ENCODE results near the gene SNX24. TPM values are rescaled to one million over a fixed set of nuclear protein-coding genes. Genes with fewer than 3 reads are reported as not detected.

The SNX24 gene
- total and polyA plus RNA-seq, 8 donors, result 23.0 to 33.9 (median 26.9) TPM

DNA sequence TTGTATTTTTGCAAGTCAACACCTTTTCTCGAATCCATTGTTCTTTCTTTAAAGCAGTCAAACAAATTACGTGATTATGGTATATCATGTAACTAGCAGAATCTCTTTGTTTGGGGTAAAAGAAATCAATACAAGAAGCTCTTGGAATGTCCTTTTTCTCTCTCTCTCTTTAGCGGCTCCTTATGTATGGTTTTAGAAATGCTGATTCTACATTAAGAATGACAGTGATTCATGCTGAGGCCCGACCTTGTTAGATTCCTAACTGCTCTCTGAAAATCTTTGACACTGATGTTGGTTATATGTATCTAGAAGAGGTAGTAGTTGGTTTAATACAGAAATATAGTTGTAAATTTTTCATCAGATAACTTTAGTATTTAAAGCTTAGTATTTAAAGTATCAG is 76.4 kb downstream of the SNX24 start:
- intact Hi-C loops (cut with DNase I), result no loop called here
- TF ChIP-seq, protein P1, sequence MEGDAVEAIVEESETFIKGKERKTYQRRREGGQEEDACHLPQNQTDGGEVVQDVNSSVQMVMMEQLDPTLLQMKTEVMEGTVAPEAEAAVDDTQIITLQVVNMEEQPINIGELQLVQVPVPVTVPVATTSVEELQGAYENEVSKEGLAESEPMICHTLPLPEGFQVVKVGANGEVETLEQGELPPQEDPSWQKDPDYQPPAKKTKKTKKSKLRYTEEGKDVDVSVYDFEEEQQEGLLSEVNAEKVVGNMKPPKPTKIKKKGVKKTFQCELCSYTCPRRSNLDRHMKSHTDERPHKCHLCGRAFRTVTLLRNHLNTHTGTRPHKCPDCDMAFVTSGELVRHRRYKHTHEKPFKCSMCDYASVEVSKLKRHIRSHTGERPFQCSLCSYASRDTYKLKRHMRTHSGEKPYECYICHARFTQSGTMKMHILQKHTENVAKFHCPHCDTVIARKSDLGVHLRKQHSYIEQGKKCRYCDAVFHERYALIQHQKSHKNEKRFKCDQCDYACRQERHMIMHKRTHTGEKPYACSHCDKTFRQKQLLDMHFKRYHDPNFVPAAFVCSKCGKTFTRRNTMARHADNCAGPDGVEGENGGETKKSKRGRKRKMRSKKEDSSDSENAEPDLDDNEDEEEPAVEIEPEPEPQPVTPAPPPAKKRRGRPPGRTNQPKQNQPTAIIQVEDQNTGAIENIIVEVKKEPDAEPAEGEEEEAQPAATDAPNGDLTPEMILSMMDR (IDR thresholded peaks at IDR 0.05), result no peak
- no peaks in the 10 kb centered on the region for H3K27me3 ChIP-seq
- H3K27ac ChIP-seq, result no peak overlapping the region
- no peaks in the 10 kb centered on the region for H3K4me1 ChIP-seq
- H3K9me3 ChIP-seq, result no peaks in the 10 kb centered on the region
- H3K4me3 ChIP-seq, result no peak overlapping the region
- DNase-seq (no peak), ATAC-seq (no peak)
- H3K36me3 ChIP-seq, result no peaks in the 10 kb centered on the region

DNA sequence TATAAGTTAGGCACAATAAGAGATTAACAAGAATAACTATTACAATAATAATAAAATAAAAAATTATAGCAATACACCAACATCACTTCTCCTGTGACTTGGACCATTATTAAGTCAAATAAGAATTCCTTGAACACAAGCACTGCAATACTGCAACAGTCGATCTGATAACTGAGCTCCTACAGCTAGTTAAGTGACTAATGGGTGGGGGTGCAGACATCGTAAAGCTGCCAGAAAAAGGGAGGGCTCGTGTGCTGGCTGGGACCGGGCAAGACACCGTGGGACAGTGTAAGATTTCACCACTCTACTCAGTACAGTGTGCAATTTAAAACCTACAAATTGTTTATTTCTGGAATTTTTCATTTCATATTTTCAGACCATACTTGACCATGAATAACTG is 78.8 kb downstream of the SNX24 start:
- TF ChIP-seq, protein P1 (IDR thresholded peaks at IDR 0.05), result no peak
- no peaks in the 10 kb centered on the region for H3K9me3 ChIP-seq
- no peaks in the 10 kb centered on the region for H3K27me3 ChIP-seq
- no peak for ATAC-seq
- H3K4me1 ChIP-seq, result no peaks in the 10 kb centered on the region
- H3K27ac ChIP-seq, result no peak overlapping the region
- H3K36me3 ChIP-seq, result no peaks in the 10 kb centered on the region
- no peak overlapping the region for H3K4me3 ChIP-seq
- intact Hi-C loops (cut with DNase I), result no loop called here
- no peak for DNase-seq

DNA sequence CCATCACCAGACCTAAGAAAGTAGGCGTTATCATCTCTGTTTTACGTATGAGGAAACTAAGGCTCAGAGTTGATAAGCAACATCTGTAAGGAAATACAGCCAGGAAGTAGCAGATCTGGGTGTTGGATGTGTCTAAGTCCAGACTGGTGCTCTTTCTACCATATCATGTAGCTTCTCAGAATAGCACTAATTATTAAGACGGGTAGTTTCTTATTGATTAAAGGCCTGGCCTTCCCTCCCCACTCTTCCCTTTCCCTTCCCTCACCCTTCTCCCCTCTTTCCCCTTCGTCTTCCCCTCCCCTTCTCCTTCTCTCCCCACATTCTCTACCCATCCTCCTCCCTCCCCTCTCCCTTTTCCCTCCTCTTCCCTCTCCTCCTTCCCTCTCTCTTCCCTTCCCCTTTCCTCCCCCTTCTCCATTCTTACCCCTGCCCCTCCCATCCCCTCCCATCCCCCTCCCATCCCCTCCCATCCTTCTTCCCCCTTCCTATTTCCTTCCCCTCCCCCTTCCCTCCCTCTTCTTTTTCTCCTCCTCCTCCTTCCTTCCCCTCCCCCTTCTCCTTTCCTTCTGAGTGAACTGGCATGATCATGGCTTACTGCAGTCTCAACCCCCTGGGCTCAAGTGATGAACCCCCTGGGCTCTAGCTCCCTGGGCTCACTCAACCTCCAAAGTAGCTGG is 79.4 kb downstream of the SNX24 start:
- intact Hi-C loops (cut with DNase I), result no loop called here
- no peak for ATAC-seq

GRCh38 chr5:122929001-122929400 is 83.6 kb downstream of the SNX24 start:
- Histone ChIP-seq H3K36me3 (no peaks in the 10 kb centered on the region), H3K27ac (no peak overlapping the region), H3K27me3 (no peaks in the 10 kb centered on the region), H3K9me3 (no peaks in the 10 kb centered on the region), H3K4me1 (no peaks in the 10 kb centered on the region), H3K4me3 (no peak overlapping the region)
- intact Hi-C loops (cut with DNase I), result no loop called here
- DNase-seq (no peak), ATAC-seq (no peak)
- TF ChIP-seq, protein P1 (IDR thresholded peaks at IDR 0.05), result no peak

More for the DNA sequence above, 79.4 kb downstream of the SNX24 start:
- no peak for DNase-seq
- TF ChIP-seq, protein P1 (IDR thresholded peaks at IDR 0.05), result no peak
- Histone ChIP-seq H3K4me1 (no peaks in the 10 kb centered on the region), H3K4me3 (no peak overlapping the region), H3K27ac (no peak overlapping the region), H3K27me3 (no peaks in the 10 kb centered on the region), H3K36me3 (no peaks in the 10 kb centered on the region), H3K9me3 (no peaks in the 10 kb centered on the region)

DNA sequence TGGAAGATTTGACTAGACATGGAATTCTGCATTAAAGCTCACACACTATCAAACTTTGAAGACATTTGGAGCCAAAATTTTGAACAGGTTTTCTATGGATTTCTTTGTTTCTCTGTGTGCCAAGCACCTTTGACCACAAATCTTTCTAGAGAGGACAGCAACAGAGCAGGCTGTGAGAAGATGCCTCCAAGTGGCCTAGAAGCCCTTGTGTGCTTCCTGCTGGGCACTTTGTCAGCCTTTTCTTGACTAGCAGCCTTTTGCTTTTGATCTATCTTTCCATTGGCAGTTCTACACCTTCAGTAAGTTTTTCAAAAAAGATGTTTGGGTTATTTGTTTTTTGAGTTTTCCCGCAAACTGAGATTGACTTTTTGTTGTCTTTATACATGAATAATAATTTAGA is 84.6 kb downstream of the SNX24 start:
- ATAC-seq (no peak), DNase-seq (no peak)
- H3K9me3 ChIP-seq, result no peaks in the 10 kb centered on the region
- no peaks in the 10 kb centered on the region for H3K4me1 ChIP-seq
- no peak overlapping the region for H3K4me3 ChIP-seq
- no peaks in the 10 kb centered on the region for H3K27me3 ChIP-seq
- no peak overlapping the region for H3K27ac ChIP-seq
- intact Hi-C loops (cut with DNase I), result no loop called here
- TF ChIP-seq, protein P1 (IDR thresholded peaks at IDR 0.05), result no peak
- H3K36me3 ChIP-seq, result no peaks in the 10 kb centered on the region
